GM12878 (cell line): ENCODE measurements around the gene MYT1. TPM values are rescaled to one million over a fixed set of nuclear protein-coding genes. Genes with fewer than 3 reads are reported as not detected.

Experiments
- ATF2 ChIP-seq: IDR thresholded peaks from 2 replicates; pipeline ENCODE4 v1.6.1; 2012; ENCODE audit warnings: low read length, inconsistent platforms
- BRCA1 ChIP-seq: IDR thresholded peaks from 2 replicates; pipeline ENCODE4 v1.6.1; 2011; ENCODE audit warnings: low read depth, low read length, improper control_type of control experiment
- CTCF ChIP-seq, 3 experiments: IDR thresholded peaks in 2 of 3; conservative IDR thresholded peaks in 1 of 3; 2 replicates each; pipeline ENCODE4 v1.5.1; 2011; ENCODE audit warnings: low read depth in 3 of 3, low read length in 3 of 3, mild to moderate bottlenecking in 3 of 3, control low read depth in 2 of 3, moderate library complexity in 2 of 3, inconsistent platforms in 1 of 3, mixed read lengths in 1 of 3; ENCODE audit not compliant: control insufficient read depth in 2 of 3, insufficient read depth in 1 of 3; ENCODE audit errors: extremely low read depth in 1 of 3
- CUX1 ChIP-seq: IDR thresholded peaks from 2 replicates; pipeline ENCODE4 v1.6.1; 2012; ENCODE audit warnings: improper control_type of control experiment, low read depth, low read length; ENCODE audit not compliant: insufficient replicate concordance
- FOS ChIP-seq: IDR thresholded peaks from 3 replicates; pipeline ENCODE4 v1.6.1; 2011; ENCODE audit warnings: borderline replicate concordance; ENCODE audit not compliant: insufficient read length; ENCODE audit errors: extremely low read depth
- IKZF2 ChIP-seq, 2 experiments: fragments of 450-650 bp; IDR thresholded peaks; 2 replicates each; pipeline ENCODE4 v1.6.1; 2017; ENCODE audit warnings: mild to moderate bottlenecking in 2 of 2, moderate library complexity in 2 of 2
- IRF4 ChIP-seq: IDR thresholded peaks from 2 replicates; pipeline ENCODE4 v1.6.1; 2011; ENCODE audit warnings: low read depth, low read length
- JUNB ChIP-seq: IDR thresholded peaks from 2 replicates; pipeline ENCODE4 v1.6.1; 2016; ENCODE audit warnings: antibody characterized with exemption, mild to moderate bottlenecking
- KDM1A ChIP-seq: fragments of 200-600 bp; sonication (generic); IDR thresholded peaks from 2 replicates; pipeline ENCODE4 v1.6.1; 2016; ENCODE audit warnings: borderline replicate concordance
- LARP7 ChIP-seq: fragments of 450-650 bp; IDR thresholded peaks from 2 replicates; pipeline ENCODE4 v1.6.1; 2017; ENCODE audit warnings: mild to moderate bottlenecking
- MAX ChIP-seq: IDR thresholded peaks from 2 replicates; pipeline ENCODE4 v1.6.1; 2012; ENCODE audit warnings: low read depth, low read length, improper control_type of control experiment
- PKNOX1 ChIP-seq: fragments of 450-650 bp; IDR thresholded peaks from 2 replicates; pipeline ENCODE4 v1.6.1; 2016; ENCODE audit warnings: mild to moderate bottlenecking
- POU2F2 ChIP-seq: IDR thresholded peaks from 3 replicates; pipeline ENCODE4 v1.6.1; 2011; ENCODE audit warnings: low read depth, mild to moderate bottlenecking, low read length, borderline replicate concordance
- RUNX3 ChIP-seq: IDR thresholded peaks from 2 replicates; pipeline ENCODE4 v1.6.1; 2012; ENCODE audit warnings: low read length, inconsistent platforms
- SUZ12 ChIP-seq: fragments of 200-600 bp; sonication (generic); IDR thresholded peaks from one replicate; pipeline ENCODE4 v1.6.1; 2018; ENCODE audit warnings: antibody characterized with exemption, mild to moderate bottlenecking; ENCODE audit not compliant: unreplicated experiment
- YY1 ChIP-seq: IDR thresholded peaks from 2 replicates; pipeline ENCODE4 v1.6.1; 2011; ENCODE audit warnings: low read depth, mild to moderate bottlenecking, low read length
- ZNF217 ChIP-seq: fragments of 450-650 bp; IDR thresholded peaks from 2 replicates; pipeline ENCODE4 v1.6.1; 2017; ENCODE audit warnings: antibody characterized with exemption, mild to moderate bottlenecking
- ZNF384 ChIP-seq: IDR thresholded peaks from 2 replicates; pipeline ENCODE4 v1.6.1; 2012; ENCODE audit warnings: low read depth, mild to moderate bottlenecking, low read length, improper control_type of control experiment, borderline replicate concordance
- polyA plus RNA-seq, 11 experiments: library from polyadenylated mRNA; depleted of rRNA in 4 of 11; unstranded in 6 of 11; stranded (reverse) in 5 of 11; fragments of >200 nt; fragmentation: Nextera tagmentation in 4 of 11; fragmentation: Illumina TruSeq in 1 of 11; extraction: Ambion mirVana in 4 of 11; extraction: Trizol in 1 of 11; gene quantifications; 1 replicate in 1 of 11; 2 replicates in 10 of 11; pipeline versions ENCODE4 v1.2.1 to v1.2.3, GENCODE V29; 2011 to 2016; ENCODE audit warnings: inconsistent platforms in 2 of 11, missing spikeins in 2 of 11, low read depth in 1 of 11
- total RNA-seq, 4 experiments: library from RNA; depleted of rRNA in 3 of 4; stranded (reverse); fragments of >200 nt in 3 of 4; fragmentation: Illumina TruSeq in 1 of 4; extraction: Trizol in 1 of 4; gene quantifications; 2 replicates each; pipeline versions ENCODE4 v1.2.1 to v1.2.3, GENCODE V29; 2013 to 2021

The MYT1 gene
- total and polyA plus RNA-seq, 10 of the 15 experiments (the other 5 are each of a cell fraction or from before 2014, with no cell fraction given): 0.01 to 0.10 TPM; not detected in 8

GRCh38 chr20:64238851-64239387, 74.7 kb downstream of the MYT1 start (continued):
- TF ChIP-seq CUX1 (no peak), ZNF384 (no peak), ZNF217 (no peak), KDM1A (no peak), BRCA1 (no peak), IKZF2 (IDR thresholded peaks at IDR 0.05) (peak; percentile 44 to 60; a peak in 2 of 4 replicates), YY1 (peak; percentile 65), PKNOX1 (no peak), JUNB (no peak), ATF2 (no peak), CTCF (IDR thresholded peaks at IDR 0.05 in 2 of 3, conservative IDR thresholded peaks at IDR 0.05 in 1 of 3; ENCODE audit: control insufficient read depth in 2 of 3, extremely low read depth in 1 of 3, insufficient read depth in 1 of 3, low read depth in 3 of 3, low read length in 3 of 3) (0 out of 6 replicates have a peak, but pooled peaks of 1 of the 3 experiments have one; percentile 1), FOS (no peak), LARP7 (no peak), MAX (no peak), RUNX3 (peak; percentile 55), POU2F2 (no peak), IRF4 (no peak), SUZ12 (no peak)
